Smooth muscle cell (in vitro differentiated cells): ENCODE measurements around the gene IFRD1. TPM values are rescaled to one million over a fixed set of nuclear protein-coding genes. Genes with fewer than 3 reads are reported as not detected.

Source experiments
- DNase-seq: peaks from one replicate; lab custom pipeline; 2025; ENCODE audit not compliant: unreplicated experiment; lab: John Stamatoyannopoulos, UW
- H2AFZ ChIP-seq: fragments of 200-600 bp; sonication (generic); 2 replicates; pipeline ENCODE4 v1.6.0; 2016; ENCODE audit warnings: antibody characterized with exemption, low read depth, mild to moderate bottlenecking
- H3F3A ChIP-seq: fragments of 200-600 bp; sonication (generic); 2 replicates; pipeline ENCODE4 v1.6.0; 2017; ENCODE audit warnings: antibody characterized with exemption, low read depth
- H3K27ac ChIP-seq: fragments of 200-600 bp; sonication (generic); 2 replicates; pipeline ENCODE4 v1.5.1; 2016; ENCODE audit warnings: low read depth, mild to moderate bottlenecking
- H3K27me3 ChIP-seq: fragments of 200-600 bp; sonication (generic); 2 replicates; pipeline ENCODE4 v1.6.1; 2016; ENCODE audit warnings: low read depth, mild to moderate bottlenecking
- H3K36me3 ChIP-seq: fragments of 200-600 bp; sonication (generic); 2 replicates; pipeline ENCODE4 v1.5.1; 2016; ENCODE audit warnings: low read depth
- H3K4me1 ChIP-seq: fragments of 200-600 bp; sonication (generic); 2 replicates; pipeline ENCODE4 v1.5.1; 2016; ENCODE audit warnings: low read depth
- H3K4me2 ChIP-seq: fragments of 200-600 bp; sonication (generic); 2 replicates; pipeline ENCODE4 v1.6.0; 2016; ENCODE audit warnings: mild to moderate bottlenecking
- H3K4me3 ChIP-seq: fragments of 200-600 bp; sonication (generic); 2 replicates; pipeline ENCODE4 v1.5.1; 2016; ENCODE audit warnings: mild to moderate bottlenecking
- H3K79me2 ChIP-seq: fragments of 200-600 bp; sonication (generic); 2 replicates; pipeline ENCODE4 v1.6.0; 2016; ENCODE audit warnings: low read depth, mild to moderate bottlenecking
- H3K9ac ChIP-seq: fragments of 200-600 bp; sonication (generic); 2 replicates; pipeline ENCODE4 v1.6.0; 2016; ENCODE audit warnings: low read depth
- H3K9me3 ChIP-seq: fragments of 200-600 bp; sonication (generic); replicated peaks from 2 replicates; pipeline ENCODE4 v1.5.1; 2016; ENCODE audit warnings: low read depth
- H4K20me1 ChIP-seq: fragments of 200-600 bp; sonication (generic); 2 replicates; pipeline ENCODE4 v1.6.0; 2016; ENCODE audit warnings: low read depth
- WGBS: methylation state at CpG from one replicate; pipeline ENCODE4 v1.1.7; 2016; ENCODE audit warnings: low lambda C conversion rate; 5-methylcytosine and 5-hydroxymethylcytosine counted together
- polyA plus RNA-seq: library from polyadenylated mRNA; unstranded; fragments of >200 nt; fragmentation: Nextera tagmentation; extraction: Ambion mirVana; gene quantifications from 2 replicates; pipeline ENCODE4 v1.2.1, GENCODE V29; 2016
- total RNA-seq: library from RNA; depleted of rRNA; stranded (reverse); fragments of >200 nt; gene quantifications from 2 replicates; pipeline ENCODE4 v1.2.3, GENCODE V29; 2014
- TF ChIP-seq, protein P1 (sequence below): fragments of 200-600 bp; sonication (generic); IDR thresholded peaks from 2 replicates; pipeline ENCODE4 v1.5.1; 2017; ENCODE audit warnings: borderline replicate concordance, mild to moderate bottlenecking, antibody characterized with exemption; ENCODE audit not compliant: insufficient read depth, poor library complexity, severe bottlenecking

The IFRD1 gene
- total and polyA plus RNA-seq, 2 experiments from 2014 or later, result 70.5 to 150 TPM

DNA sequence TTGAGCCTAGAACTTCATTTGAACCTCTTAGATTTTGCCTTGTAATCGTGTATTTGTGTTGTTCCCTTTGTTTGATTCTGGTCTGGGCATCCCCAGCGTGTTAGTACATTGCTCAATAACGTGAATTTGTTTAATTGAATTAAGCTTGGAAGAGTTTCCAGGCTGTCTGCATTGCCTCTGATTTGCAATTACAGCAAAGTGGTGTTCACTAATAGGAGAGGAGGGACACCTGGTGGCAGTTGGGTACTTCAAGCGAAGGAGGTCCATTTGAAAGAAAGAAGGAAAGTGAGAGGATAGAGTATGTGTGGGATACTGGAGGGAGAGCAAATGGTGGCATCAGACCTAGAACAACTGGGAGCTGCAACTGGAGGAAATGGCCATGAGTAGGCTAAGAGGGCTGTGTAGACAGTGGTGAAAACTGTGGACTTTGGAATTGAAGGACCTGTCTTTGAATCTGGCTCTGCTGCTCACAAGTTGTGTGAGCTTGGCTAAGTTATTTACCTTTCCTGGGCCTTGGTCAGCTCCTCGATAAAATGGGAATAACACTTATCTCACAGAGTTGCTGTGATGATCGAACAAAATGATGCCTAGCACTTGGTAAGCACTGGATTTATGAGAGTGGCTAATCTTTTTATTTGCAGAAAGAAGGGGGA, 45.7 kb downstream of the IFRD1 start:
- H3K79me2 ChIP-seq, result no peaks in the 10 kb centered on the region
- no peak overlapping the region for H3K9ac ChIP-seq
- H3K9me3 ChIP-seq, result no peaks in the 10 kb centered on the region
- no peaks in the 10 kb centered on the region for H3K4me1 ChIP-seq
- H3K4me2 ChIP-seq, result no peak overlapping the region
- DNase-seq, result no peak
- no peak overlapping the region for H3K4me3 ChIP-seq
- no peaks in the 10 kb centered on the region for H4K20me1 ChIP-seq
- H3K27ac ChIP-seq, result no peak overlapping the region
- no peaks in the 10 kb centered on the region for H3K36me3 ChIP-seq
- H3K27me3 ChIP-seq, result no peaks in the 10 kb centered on the region
- peak overlapping the region; percentile 44 for H2AFZ ChIP-seq
- H3F3A ChIP-seq, result peaks cover 2% of the 10 kb centered on the region
- TF ChIP-seq, protein P1, sequence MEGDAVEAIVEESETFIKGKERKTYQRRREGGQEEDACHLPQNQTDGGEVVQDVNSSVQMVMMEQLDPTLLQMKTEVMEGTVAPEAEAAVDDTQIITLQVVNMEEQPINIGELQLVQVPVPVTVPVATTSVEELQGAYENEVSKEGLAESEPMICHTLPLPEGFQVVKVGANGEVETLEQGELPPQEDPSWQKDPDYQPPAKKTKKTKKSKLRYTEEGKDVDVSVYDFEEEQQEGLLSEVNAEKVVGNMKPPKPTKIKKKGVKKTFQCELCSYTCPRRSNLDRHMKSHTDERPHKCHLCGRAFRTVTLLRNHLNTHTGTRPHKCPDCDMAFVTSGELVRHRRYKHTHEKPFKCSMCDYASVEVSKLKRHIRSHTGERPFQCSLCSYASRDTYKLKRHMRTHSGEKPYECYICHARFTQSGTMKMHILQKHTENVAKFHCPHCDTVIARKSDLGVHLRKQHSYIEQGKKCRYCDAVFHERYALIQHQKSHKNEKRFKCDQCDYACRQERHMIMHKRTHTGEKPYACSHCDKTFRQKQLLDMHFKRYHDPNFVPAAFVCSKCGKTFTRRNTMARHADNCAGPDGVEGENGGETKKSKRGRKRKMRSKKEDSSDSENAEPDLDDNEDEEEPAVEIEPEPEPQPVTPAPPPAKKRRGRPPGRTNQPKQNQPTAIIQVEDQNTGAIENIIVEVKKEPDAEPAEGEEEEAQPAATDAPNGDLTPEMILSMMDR, result peak; percentile 56
- 48% methylated on average over 6 of the region's 6 CpGs for whole genome bisulfite sequencing

DNA sequence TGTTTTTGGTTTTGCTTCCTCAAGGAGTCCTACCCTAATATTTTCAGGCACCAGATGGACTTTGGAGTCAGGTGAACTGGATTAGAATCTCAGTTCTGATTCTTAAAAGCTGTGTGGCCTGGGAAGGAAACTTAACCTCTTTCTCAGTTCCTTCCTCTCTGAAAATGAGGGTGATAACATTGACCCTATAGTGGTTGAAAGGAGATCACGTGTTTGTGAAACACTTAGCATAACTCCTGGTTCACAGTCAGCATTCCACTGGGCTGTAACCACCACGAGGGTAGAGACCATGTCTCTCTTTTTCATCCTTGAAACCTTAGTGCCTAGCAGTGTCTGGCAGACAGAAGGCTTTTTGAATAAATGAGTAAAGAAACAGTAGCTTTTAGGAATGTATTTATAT, 47.2 kb downstream of the IFRD1 start:
- no peak overlapping the region for H3K9ac ChIP-seq
- no peaks in the 10 kb centered on the region for H3K4me1 ChIP-seq
- H3K27me3 ChIP-seq, result no peaks in the 10 kb centered on the region
- 36% methylated on average over 2 of the region's 2 CpGs for WGBS
- no peak for DNase-seq
- no peak overlapping the region for H3K27ac ChIP-seq
- no peak overlapping the region for H3K4me3 ChIP-seq
- no peaks in the 10 kb centered on the region for H3K9me3 ChIP-seq
- H3K4me2 ChIP-seq, result no peak overlapping the region
- no peaks in the 10 kb centered on the region for H4K20me1 ChIP-seq
- TF ChIP-seq, protein P1, result no peak
- H2AFZ ChIP-seq, result no peak overlapping the region
- H3K79me2 ChIP-seq, result no peaks in the 10 kb centered on the region
- H3F3A ChIP-seq, result peaks cover 2% of the 10 kb centered on the region
- no peaks in the 10 kb centered on the region for H3K36me3 ChIP-seq

DNA sequence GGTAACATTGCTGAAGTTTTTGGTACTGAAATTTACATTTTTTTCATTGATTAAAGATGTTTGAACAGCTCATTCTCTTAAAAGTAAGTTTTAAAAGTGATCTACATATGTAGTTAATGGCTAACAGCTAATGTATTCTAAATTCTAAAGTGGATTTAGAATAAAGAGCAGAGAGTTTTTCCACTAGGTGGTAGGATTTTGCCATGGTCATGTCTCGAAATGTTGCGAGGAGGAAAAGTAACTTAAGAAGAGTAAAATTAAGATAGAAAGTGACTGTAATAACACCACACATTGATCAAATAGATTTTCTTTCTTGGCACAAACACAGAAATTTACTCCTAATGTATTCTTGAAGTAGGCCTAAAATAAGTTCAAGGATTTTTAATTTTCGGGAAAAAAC, 50.4 kb downstream of the IFRD1 start:
- Histone ChIP-seq H3K4me3 (no peak overlapping the region), H3K4me1 (no peaks in the 10 kb centered on the region), H3K36me3 (no peaks in the 10 kb centered on the region), H3K27ac (no peak overlapping the region), H3K4me2 (no peak overlapping the region), H3K9ac (no peak overlapping the region), H3K79me2 (no peaks in the 10 kb centered on the region), H3K9me3 (no peaks in the 10 kb centered on the region), H3K27me3 (no peaks in the 10 kb centered on the region), H2AFZ (no peak overlapping the region), H4K20me1 (no peaks in the 10 kb centered on the region), H3F3A (peaks cover 4% of the 10 kb centered on the region)
- TF ChIP-seq, protein P1, result no peak
- DNase-seq, result no peak
- 96% methylated on average over 3 of the region's 3 CpGs for WGBS
